ENCODE data around the gene CFAP97D1.
A peak's percentile ranks its signal among the peaks of the same experiment; 100 is the strongest.

GRCh38 chr17:43753493-43754129, 26.6 kb upstream of the CFAP97D1 start:
- TF ChIP-seq, protein P1, sequence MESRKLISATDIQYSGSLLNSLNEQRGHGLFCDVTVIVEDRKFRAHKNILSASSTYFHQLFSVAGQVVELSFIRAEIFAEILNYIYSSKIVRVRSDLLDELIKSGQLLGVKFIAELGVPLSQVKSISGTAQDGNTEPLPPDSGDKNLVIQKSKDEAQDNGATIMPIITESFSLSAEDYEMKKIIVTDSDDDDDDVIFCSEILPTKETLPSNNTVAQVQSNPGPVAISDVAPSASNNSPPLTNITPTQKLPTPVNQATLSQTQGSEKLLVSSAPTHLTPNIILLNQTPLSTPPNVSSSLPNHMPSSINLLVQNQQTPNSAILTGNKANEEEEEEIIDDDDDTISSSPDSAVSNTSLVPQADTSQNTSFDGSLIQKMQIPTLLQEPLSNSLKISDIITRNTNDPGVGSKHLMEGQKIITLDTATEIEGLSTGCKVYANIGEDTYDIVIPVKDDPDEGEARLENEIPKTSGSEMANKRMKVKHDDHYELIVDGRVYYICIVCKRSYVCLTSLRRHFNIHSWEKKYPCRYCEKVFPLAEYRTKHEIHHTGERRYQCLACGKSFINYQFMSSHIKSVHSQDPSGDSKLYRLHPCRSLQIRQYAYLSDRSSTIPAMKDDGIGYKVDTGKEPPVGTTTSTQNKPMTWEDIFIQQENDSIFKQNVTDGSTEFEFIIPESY (IDR thresholded peaks at IDR 0.05) = no peak
- no peak for TF ChIP-seq CHD4 (IDR thresholded peaks at IDR 0.05)
- no peak for TF ChIP-seq NFYB (IDR thresholded peaks at IDR 0.05; ENCODE audit: insufficient read depth, low read depth, low read length)
- TF ChIP-seq SRF (IDR thresholded peaks at IDR 0.05; ENCODE audit: low read depth in 2 of 2, low read length in 2 of 2) = no peak
- TF ChIP-seq POLR2A (IDR thresholded peaks at IDR 0.05; ENCODE audit: low read depth, low read length) = no peak
- peak; percentile 82 for TF ChIP-seq DPF2 (IDR thresholded peaks at IDR 0.05)
- TF ChIP-seq RFX5 (IDR thresholded peaks at IDR 0.05; ENCODE audit: low read depth, low read length) = no peak
- peak; percentile 57 for TF ChIP-seq CREB1 (IDR thresholded peaks at IDR 0.05; ENCODE audit: low read depth)
- no peak for TF ChIP-seq TCF12 (IDR thresholded peaks at IDR 0.05; ENCODE audit: low read depth, low read length)
- TF ChIP-seq ZNF274 (IDR thresholded peaks at IDR 0.05; ENCODE audit: insufficient read depth, insufficient read length) = no peak
- TF ChIP-seq CEBPB (IDR thresholded peaks at IDR 0.05; ENCODE audit: borderline replicate concordance in 1 of 2, low read depth in 2 of 2, low read length in 2 of 2) = no peak
- TF ChIP-seq HDAC2 (IDR thresholded peaks at IDR 0.05) = no peak
- TF ChIP-seq CTCF (IDR thresholded peaks at IDR 0.05 in 2 of 3, conservative IDR thresholded peaks at IDR 0.05 in 1 of 3; ENCODE audit: control insufficient read depth in 2 of 3, extremely low read depth in 1 of 3, insufficient read depth in 1 of 3, low read depth in 3 of 3, low read length in 3 of 3) = 0 out of 6 replicates have a peak, but pooled peaks of 1 of the 3 experiments have one; percentile 4
- no peak for TF ChIP-seq SUZ12 (IDR thresholded peaks at IDR 0.05; ENCODE audit: unreplicated experiment)

All from GM12878 (cell line).